Renal cortex interstitium (tissue), 11 donors: ENCODE results near the gene GMPR2. TPM values are rescaled to one million over a fixed set of nuclear protein-coding genes. Genes with fewer than 3 reads are reported as not detected.

Source experiments
- DNase-seq, 11 donors: peaks; one replicate each; pipeline ENCODE4 v3.0.0-alpha.2; 2013; ENCODE audit warnings: low read depth in 9 of 11, low spot score in 4 of 11; ENCODE audit errors: extremely low read depth in 1 of 11
- polyA plus RNA-seq, 3 donors: library from polyadenylated mRNA; unstranded; fragments of 120-200 nt; gene quantifications; one replicate each; pipeline ENCODE4 v1.2.1, GENCODE V29; 2013; ENCODE audit not compliant: insufficient read length in 3 of 3

The GMPR2 gene
- polyA plus RNA-seq, 3 donors: 107 to 128 (median 115) TPM

DNA sequence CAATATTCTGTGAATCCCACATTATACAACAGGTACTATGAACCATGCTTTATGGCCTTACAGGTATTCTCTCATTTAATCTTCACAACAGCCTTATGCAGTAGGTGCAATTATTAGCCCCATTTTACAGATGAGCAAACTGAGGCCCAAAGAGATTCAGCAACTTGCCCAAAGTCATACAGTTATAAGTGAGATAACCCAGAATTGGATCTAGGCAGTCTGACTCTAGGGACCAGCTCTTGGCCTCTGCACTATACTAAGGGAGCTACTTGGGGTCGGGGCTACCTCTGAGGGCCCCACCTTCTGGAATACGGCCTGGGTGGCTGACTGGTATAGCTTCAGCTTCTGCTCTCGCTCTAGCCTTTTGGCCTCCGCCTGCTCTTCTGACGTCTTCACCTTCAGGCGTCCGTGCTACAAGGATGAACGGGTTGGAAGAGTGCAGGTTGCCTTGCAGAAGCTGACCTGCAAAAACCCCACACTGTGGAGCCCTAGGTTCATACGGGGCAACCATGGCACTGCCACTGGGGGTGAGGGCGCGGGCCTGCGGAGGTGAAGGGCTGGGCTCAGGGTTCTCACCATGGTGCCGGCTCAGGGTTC is 37.9 kb downstream of the GMPR2 start:
- peak in 2 of 11 donors; percentile 5 to 11 for DNase-seq

DNA sequence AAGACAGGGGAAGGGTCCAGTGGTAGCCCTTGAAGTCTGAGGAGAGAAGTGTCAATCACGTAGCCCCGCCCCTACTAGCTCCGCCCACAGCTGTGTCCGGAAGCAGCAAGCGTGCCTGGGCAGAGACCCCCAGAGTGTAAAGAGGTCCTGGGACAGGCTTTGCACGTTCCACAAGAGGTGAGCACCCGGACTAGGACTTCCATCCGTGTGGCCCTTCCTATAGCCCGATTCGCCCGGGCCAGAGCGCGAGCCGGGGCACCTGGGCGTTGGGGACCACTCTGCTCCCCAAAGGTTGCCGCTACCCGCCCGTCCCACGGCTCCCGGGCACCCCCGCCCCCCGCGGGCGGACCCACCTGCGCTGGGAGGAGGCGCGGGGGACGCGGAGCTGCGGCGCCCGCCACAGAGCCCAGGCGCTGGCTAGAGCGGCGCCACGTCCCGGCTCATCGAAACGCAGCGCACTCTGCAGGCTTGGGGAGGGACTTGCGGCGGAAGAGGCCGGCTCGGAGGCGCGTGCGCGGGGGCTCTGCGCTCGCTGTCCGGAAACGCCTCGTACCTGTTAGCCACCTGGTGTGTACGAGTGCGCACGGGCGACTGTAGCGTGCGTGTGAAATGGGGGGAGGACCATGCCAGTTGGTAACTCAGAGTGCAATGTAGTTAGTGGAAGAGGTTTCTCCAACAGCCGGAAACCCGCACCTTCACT is 38.6 kb downstream of the GMPR2 start, which contains the start of gene RABGGTA:
RABGGTA (minus strand) TSS at position 464 of the 700 bp plus-strand sequence. CDS start 482 bp downstream, outside the sequence.
- peak; percentile 70 to 89 (median 86) for DNase-seq

DNA sequence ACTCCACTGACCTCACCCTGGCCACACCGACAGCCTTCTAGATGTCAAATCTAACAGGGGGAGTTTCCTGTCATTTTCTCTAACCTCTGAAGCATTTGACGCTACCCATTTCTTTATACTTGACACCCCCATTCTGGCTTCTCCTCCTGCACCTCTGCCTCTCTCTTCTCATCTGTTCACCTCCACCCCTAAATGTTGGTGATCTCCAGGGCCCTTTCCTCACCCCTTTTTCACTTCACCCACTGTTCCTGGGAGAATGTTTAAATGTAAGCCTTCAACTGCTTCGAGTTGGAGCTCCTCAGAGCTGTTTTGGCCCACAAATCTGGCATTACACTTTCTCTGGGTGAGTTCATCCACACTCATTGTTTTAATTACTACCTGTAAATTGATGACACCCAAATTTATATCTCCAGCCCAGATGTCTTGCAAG is 39.1 kb downstream of the GMPR2 start:
- no peak for DNase-seq

DNA sequence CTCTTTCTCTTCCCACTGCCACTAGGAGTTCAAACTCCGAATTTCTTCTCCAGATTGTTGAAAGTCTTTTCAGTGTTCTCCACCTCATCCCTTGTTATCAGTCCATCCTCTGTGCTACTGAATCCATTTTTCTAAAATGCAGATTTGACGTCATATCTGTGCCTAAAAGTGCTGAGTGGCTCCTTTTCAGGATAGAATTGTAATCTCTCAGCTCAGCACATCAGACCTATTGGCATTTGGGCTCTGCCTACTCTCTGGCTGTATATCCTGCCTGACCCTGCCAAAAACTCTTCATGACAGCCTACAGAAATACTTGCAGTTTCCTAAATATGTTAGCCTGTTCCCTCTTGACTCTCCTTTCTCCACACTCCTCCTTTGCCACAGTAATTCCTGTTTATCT is 39.7 kb downstream of the GMPR2 start:
- DNase-seq: no peak

DNA sequence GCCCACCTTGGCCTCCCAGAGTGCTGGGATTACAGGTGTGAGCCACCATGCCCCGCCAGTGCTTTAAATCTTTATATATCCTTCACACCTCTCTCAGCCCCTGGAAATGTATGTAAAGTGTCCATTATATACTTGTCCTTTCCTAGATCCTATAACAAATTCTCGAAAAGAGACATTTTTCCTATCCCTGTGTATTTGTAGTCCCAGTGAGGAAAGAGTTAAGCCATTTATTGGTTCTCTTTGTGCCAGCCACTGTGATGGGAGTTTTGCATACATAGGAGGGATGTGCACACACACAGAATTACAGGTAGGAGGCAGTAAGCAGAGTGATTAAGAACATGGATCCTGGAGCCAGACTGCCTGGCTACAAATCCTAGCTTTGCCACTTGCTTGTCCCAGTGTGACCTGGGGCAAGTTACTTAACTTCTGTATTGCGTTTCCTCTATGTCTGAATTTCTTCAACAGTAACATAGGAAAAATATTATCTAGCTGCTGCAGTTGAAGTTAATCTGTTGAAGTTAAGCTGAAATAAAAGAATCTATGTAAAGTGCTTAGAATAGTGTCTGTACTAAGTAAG is 40.8 kb downstream of the GMPR2 start:
- DNase-seq: no peak

DNA sequence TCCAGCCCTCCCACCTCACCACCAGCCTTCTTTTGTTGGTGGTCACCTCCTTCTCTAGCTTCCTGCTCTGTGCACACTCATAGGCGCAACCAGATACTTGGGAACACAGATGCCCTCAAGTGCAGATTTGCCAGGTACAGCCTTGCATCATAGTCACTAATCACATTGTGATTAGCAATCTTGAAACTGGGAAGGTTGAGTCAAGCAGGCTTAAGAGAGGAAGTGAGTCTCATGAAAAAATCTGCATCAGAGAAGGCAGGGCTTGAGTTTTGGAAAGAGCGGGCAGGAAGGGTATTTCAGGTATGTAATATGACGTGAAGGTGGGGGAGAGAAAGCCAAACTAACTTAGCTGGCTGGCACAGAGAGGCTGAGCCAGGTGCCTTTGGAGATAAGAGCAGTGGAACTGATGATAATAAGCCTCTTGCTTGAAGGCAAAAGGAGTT is 41.4 kb downstream of the GMPR2 start:
- no peak for DNase-seq

DNA sequence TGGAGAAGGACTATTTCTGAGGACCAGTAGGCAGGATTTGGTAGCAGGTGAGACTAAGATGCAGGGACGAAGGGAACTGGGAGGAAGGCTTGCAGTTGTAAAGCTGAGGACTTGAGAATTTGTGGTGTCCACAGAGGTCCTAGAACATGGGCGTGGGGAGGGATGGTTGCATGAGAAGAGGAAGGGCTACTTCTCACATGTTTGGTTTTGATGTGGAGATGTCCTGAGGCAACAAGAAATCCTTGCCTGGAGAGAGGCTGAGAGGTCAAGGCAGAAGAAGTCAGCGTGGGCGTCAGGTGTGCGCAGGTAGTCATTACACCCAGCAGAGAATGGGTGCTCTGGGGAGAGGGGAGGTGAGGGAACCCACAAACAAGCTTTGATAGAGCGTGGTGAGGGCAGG is 44.3 kb downstream of the GMPR2 start:
- DNase-seq: no peak

DNA sequence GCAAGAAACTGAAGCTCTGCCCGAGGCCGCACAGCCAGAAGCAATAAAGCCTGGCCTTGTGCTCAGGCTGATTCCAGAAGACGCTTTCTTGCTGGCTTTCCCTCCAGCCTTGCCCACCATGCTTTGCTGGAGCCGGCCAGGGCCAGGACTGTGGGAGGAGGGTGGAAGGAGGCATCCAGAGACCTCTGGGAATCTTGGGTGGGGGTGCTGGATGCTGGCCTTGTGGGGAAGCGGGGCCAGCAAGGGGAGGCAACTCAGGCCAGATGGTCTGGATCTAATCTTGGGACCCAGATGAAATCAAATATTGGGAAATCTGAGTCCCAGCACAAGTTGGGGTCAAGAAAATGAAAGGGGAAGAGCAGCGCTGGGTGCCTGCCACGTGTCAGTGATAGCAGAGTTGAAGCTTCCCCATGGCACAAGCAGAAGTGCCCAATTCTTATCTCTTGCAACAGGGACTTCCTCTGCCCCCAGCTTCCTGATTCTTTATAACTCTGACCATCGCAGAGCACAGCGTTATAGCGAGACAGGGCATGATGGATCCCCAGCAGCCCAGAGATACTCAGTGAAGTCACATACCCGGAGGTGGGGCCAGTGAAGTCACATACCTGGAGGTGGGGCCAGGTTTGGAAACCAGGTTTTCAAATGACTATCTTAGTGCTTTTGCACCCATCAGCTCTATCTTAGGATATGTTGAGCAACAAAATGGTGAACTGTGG is 45.0 kb downstream of the GMPR2 start:
- no peak for DNase-seq

DNA sequence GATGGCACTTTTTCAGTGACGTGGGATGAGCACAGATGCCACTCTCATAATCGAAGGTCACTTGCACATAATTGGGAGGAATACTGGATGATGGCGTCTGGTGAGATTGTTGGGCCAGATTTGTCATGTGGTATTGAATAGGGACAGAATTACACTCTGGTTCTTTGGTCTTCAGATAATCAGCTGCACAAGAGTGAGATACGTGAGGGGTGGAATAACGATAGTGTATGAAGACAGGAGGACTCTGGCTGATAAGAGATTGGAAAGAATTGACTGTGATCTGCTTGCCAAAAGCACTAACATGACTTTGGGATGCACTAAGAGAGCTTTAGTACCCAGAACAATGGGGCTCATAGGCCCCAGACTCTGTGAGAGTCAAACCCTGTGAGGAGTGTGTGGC is 45.7 kb downstream of the GMPR2 start:
- no peak for DNase-seq

DNA sequence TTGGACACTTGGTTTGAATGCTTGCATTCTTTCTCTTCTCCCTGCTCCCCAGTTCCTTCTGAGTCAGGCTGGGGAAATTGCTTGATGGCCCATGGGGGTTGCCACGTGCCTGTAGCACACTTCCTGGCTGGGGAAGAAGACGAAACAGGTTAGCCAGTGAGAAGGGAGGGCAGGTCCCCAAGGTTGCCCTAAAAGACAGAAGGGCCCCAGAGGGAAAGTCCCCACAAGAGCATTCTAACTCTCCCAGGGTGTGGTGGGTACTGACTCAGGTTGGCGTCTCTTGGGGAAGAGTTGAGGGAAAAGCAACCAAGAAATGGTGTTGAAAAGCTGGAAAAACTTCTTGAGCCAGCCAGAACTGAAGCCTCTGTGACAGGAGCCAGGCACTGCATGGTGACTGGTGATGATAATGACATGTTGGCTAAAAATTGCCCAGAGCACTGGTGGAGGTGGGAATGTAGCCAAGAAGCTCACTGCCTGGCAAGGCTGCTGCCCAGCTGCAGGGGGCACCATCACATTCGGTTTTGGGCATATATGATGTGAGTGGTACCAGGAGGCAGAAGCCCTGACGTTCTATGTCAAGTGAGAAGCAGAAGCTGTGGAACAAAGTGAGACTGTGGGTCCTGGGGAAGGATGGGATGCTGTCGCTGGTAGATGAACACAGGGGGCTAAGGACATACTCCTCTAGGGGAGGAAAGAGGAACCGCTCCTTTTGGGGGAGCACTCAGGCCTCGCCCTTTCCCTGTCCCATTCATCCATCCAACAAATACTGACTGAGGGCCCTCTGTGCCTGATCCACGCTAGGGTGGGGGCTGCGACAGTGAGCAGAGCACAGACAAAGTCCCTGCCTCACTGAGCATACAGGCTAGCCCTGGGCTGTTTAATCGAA is 46.8 kb downstream of the GMPR2 start:
- DNase-seq: no peak

DNA sequence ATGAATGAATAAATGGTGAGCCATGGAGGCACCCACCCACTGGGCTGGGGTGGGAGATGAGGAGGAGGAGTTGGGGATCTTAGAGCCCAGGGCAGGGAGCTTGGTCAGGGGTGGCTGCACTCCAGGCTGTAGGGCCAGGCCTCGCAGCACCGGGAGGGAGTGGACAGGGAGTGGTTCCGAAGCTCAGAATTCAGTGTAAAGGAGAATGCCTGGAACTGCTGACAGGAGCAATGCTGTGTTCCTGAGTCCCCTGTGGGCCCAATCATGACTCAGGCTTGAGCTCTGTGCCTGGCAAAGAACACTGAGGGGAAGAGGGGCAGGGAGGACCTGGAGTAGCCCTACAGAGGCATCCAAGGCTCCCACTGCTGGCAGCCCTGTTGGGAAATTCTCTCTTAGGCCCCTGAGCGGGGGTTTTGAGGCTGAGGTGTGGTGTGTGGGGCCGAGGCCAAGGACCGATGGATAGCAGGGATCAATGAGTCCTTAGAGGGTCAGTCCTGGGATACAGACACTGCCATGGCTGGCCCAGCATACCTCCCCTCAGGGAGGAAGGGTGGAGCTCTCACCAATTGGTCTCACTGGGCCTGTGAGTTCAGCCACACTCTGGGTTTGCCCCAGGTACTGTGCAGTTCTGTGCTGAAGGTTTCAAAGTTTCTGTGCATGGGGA is 48.2 kb downstream of the GMPR2 start:
- no peak for DNase-seq

DNA sequence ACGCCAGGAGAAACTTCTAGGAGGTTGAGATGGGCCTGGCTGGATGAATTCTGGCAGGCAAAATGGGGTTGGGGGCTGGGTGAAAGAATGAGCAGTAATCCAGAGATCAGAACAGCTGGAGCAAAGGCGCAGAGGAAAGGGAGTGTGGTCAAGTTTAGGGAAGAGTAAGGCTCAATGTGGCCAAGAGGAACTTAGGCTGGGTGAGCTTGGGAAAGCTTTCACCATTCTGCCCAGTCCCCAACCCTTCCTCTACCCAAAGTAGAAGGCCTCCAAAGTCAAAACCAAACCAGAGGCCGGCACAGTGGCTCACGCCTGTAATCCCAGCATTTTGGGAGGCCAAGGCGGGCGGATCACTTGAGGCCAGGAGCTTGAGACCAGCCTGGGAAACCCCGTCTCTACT is 48.9 kb downstream of the GMPR2 start:
- DNase-seq: no peak

DNA sequence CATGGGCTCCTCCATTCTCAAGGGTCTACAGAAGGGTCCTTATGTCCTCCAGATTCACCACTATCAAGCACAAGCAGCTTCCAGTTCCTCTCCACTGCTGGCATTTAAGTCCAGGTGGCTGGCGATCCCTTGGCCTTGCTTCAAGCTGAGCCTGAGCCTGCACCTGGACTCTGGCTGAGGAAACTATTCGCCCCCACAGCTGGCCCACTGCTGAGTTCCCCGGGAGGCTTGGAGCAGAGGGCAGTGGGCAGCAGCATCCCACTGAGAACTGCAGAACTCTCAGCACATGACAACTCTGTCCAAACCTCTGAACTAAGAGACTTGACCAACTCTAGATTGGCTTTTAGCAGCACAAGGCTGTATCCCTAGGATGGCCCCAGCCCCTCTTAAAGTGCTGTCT is 50.0 kb downstream of the GMPR2 start:
- DNase-seq: no peak

DNA sequence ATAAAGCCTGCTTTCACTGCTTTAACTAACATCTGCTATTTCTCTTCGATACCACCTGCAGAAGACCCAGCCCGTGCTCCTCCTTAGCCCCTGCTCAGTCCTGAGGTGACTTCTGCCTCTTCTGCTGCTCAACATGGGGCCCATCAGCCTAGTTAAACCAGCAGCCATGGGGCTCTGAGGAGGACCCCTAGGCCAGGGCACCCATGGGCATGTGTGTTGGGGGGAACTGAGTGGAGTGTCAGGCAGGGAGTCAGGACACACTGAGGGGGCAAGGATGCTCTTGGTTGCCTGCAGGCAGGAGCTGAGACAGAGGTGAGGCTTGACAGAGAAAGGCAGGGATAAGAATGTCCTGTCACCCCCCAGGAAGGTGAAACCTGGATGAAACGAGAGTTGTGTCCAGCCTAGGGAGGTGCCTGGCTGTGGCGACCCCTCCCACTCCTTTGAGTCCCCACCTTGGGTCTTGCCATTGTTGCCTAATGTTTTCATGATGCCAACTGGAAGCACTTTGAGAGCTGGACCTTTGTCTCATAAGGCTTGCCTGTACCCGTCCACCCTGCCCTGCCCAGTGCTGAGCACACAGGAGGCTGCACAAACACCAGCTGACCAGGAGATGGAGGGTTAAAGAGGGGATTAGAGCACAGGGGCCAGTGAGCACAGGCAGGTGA is 51.2 kb downstream of the GMPR2 start:
- DNase-seq: no peak

DNA sequence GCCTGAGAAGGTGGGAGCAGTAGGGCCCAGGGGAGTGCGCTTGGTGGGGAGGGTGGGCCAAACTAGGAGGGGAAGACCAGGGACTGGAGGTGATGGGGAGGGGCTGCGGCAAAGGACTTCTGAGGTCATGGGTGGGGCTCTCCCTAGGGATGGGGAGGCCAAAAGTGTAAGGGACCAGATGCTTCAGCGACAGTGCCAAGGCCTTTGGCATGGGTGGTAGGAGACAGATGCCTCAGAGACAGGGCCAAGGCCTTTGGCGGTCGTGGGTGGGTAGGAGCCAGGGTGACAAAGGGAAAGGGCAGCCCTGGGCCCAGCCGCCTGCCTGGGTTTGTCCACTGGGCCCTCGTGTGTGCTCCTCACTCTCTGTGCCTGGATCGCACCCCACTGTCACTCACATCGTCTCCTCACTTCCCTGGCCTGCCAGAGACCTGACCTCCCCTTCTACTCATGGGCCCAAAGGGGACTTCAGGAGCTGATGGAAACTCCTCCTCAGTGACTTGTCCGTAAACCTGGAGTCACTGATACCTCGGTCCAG is 51.8 kb downstream of the GMPR2 start:
- DNase-seq: no peak

DNA sequence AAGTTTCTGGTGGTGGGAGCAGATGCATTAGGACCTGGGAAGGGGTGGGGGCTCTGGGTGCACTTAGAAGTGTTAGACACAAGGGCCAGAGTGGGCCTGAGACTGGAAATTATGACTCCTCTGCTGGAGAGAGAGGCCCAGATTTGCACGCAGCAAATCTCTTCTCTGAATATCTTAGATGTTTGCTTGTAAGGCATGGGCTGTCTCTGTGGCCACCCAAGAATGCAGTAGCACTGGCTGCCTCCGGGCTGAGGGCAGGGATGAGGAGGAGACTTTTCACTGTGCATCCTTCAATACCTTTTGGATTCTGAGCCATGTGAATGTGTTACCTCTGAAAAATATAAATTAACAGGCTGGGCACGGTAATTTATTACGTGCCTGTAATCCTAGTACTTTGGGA is 52.6 kb downstream of the GMPR2 start:
- no peak for DNase-seq

DNA sequence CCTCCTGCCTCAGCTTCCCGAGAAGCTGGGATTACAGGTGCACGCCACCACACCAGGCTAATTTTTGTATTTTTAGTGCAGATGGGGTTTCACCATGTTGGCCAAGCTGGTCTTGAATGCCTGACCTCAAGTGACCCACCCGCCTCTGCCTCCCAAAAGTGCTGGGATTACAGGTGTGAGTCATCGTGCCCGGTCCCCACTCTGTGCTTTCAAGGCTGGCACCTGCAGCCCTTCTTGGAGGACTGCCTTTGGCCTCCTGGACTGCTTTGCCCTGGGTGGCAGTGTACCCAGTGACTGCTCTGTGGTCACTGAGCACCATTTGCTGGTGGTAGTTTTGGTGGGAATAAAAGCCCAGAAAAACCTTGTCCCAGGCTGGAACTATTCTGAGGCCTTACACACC is 54.3 kb downstream of the GMPR2 start:
- DNase-seq: no peak
